ENCODE results near the gene PUS1. TPM values are rescaled to one million over a fixed set of nuclear protein-coding genes. Genes with fewer than 3 reads are reported as not detected.

Gene PUS1
- total RNA-seq, 2 donors from 2014 or later: 31.5 to 75.2 TPM

DNA sequence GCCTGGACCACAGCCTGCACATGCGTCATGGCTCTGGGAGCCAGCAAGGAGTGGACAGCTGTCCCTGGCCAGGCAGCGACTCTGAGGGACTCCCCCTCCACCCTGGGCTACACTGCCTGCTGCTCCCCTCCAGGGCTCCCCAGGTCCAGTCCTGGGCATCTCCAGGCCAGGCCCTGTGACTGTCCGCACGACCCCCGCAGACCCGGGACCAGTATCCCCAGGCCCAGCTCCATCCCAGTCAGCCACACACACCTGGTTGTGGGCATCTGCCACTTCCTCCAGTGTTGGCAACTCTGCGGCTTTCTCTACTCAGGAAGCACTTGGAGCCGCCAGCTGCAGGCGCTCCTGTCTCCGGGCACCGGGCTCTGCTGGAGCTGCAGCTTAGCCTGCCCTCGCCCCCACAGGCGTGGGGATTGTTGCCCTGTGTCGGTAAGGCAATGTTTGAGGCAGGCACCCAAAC, 32.2 kb upstream of the PUS1 start:
- no peaks in the 10 kb centered on the region for H3K27me3 Mint-ChIP-seq
- H3K27ac Mint-ChIP-seq: peak overlapping the region; percentile 43
- no peaks in the 10 kb centered on the region for H3K4me1 Mint-ChIP-seq
- no peaks in the 10 kb centered on the region for H3K9me3 Mint-ChIP-seq
- peak overlapping the region; percentile 78 for H3K4me3 Mint-ChIP-seq
- no peaks in the 10 kb centered on the region for H3K36me3 Mint-ChIP-seq (ENCODE audit: low read depth)
- ATAC-seq (replicated peaks): no peak

GRCh38 chr12:131897276-131897675, 31.8 kb upstream of the PUS1 start:
- Mint-ChIP-seq H3K36me3 (ENCODE audit: low read depth) (no peaks in the 10 kb centered on the region), H3K9me3 (no peaks in the 10 kb centered on the region), H3K4me1 (peaks cover 3% of the 10 kb centered on the region), H3K4me3 (peak overlapping the region; percentile 78), H3K27ac (peak overlapping the region; percentile 43), H3K27me3 (no peaks in the 10 kb centered on the region)
- ATAC-seq (replicated peaks): no peak

GRCh38 chr12:131897875-131898274, 31.2 kb upstream of the PUS1 start:
- no peaks in the 10 kb centered on the region for H3K27me3 Mint-ChIP-seq
- ATAC-seq (replicated peaks): no peak
- H3K36me3 Mint-ChIP-seq (ENCODE audit: low read depth): no peaks in the 10 kb centered on the region
- no peaks in the 10 kb centered on the region for H3K9me3 Mint-ChIP-seq
- H3K27ac Mint-ChIP-seq: no peak overlapping the region
- H3K4me1 Mint-ChIP-seq: peaks cover 4% of the 10 kb centered on the region
- H3K4me3 Mint-ChIP-seq: peak overlapping the region; percentile 13

GRCh38 chr12:131900397-131900796, 28.7 kb upstream of the PUS1 start:
- no peak for ATAC-seq (replicated peaks)
- Mint-ChIP-seq H3K4me1 (peaks cover 4% of the 10 kb centered on the region), H3K4me3 (no peak overlapping the region), H3K27ac (peak overlapping the region; percentile 5), H3K36me3 (ENCODE audit: low read depth) (no peaks in the 10 kb centered on the region), H3K9me3 (no peaks in the 10 kb centered on the region), H3K27me3 (no peaks in the 10 kb centered on the region)

- no peaks in the 10 kb centered on the region for H3K9me3 Mint-ChIP-seq
- H3K36me3 Mint-ChIP-seq (ENCODE audit: low read depth): no peaks in the 10 kb centered on the region
- peaks cover 4% of the 10 kb centered on the region for H3K4me1 Mint-ChIP-seq
- H3K27me3 Mint-ChIP-seq: no peaks in the 10 kb centered on the region
- no peak overlapping the region for H3K27ac Mint-ChIP-seq
- H3K4me3 Mint-ChIP-seq: no peak overlapping the region
- no peak for ATAC-seq (replicated peaks)
Observed at GRCh38 chr12:131901431-131902331, 27.4 kb upstream of the PUS1 start.

GRCh38 chr12:131902332-131903241, 26.5 kb upstream of the PUS1 start:
- peaks cover 4% of the 10 kb centered on the region for H3K4me1 Mint-ChIP-seq
- no peak overlapping the region for H3K4me3 Mint-ChIP-seq
- ATAC-seq (replicated peaks): no peak
- no peaks in the 10 kb centered on the region for H3K36me3 Mint-ChIP-seq (ENCODE audit: low read depth)
- no peaks in the 10 kb centered on the region for H3K9me3 Mint-ChIP-seq
- no peak overlapping the region for H3K27ac Mint-ChIP-seq
- no peaks in the 10 kb centered on the region for H3K27me3 Mint-ChIP-seq

DNA sequence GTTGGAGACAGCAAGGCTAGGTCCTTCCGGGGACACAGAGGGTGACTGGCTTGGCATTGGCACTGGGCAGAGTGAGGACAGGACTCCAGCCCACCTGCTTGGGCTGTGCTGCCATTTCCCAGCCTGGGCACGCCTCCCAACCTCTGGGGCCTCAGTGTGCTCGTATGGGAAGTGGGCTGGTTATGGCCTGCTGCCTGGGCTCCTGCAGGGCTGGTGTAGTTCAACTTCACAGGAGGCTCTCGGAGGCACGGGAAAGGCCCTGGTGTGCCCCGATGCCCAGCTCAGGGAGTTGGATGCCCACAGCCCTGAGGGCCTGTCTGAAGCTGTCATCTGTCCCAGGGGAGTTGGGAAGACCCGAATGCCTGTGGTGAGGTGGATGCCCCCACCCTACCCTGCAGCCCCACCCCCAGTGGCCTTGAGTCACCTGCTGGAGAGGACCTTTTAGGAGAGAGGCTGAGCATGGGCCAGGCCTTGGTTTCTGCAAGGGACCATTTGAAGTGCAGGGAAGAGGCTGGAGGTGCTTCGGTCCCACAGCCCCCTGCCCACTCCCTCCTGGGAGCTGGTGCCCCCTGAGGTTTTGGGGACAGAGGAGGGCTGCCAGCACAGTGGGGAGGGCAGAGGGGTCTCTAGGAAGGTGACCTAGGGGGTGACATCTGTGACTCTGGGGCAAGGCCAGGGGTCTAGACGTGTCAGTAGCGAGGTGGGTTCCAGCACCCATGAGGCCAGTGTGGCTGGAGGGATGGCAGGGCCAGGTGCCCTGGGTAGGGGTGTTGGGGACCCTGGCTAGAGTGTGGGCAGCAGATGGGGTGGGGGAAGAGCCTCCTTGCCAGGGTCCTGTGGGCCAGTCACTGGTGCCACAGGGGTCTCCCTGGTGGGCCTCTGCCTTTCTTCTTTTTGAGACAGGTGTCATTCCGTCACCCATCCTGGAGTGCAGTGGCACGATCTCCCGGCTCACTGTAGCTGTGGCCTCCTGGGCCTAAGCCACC, 25.5 kb upstream of the PUS1 start:
- Mint-ChIP-seq H3K4me3 (no peak overlapping the region), H3K27ac (peak overlapping the region; percentile 43), H3K9me3 (no peaks in the 10 kb centered on the region), H3K27me3 (no peaks in the 10 kb centered on the region), H3K36me3 (ENCODE audit: low read depth) (no peaks in the 10 kb centered on the region), H3K4me1 (peaks cover 4% of the 10 kb centered on the region)
- no peak for ATAC-seq (replicated peaks)

DNA sequence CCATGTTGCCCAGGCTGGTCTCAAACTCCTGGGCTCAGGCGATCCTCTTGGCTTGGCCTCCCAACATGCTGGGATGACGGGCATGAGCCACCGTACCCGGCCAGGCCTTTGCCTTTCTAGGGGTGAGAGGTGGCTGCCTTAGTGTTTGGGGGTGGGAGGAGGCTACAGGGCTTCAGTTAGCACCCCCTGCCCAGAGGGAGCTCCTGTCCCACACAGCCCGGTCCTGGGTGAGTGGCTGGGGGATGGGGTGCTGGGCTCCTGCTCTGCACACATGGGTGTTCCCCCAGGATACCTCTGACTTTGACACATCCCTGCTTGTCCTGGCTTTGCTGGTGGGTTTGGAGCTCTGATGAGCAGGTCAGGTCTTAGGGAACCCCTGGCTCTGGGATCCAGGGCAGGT, 24.7 kb upstream of the PUS1 start:
- ATAC-seq (replicated peaks): no peak
- no peaks in the 10 kb centered on the region for H3K9me3 Mint-ChIP-seq
- H3K27ac Mint-ChIP-seq: peak overlapping the region; percentile 43
- no peak overlapping the region for H3K4me3 Mint-ChIP-seq
- H3K27me3 Mint-ChIP-seq: no peaks in the 10 kb centered on the region
- H3K4me1 Mint-ChIP-seq: peaks cover 4% of the 10 kb centered on the region
- no peaks in the 10 kb centered on the region for H3K36me3 Mint-ChIP-seq (ENCODE audit: low read depth)

GRCh38 chr12:131905081-131905629, 23.9 kb upstream of the PUS1 start:
- H3K27me3 Mint-ChIP-seq: no peaks in the 10 kb centered on the region
- H3K9me3 Mint-ChIP-seq: no peaks in the 10 kb centered on the region
- H3K4me3 Mint-ChIP-seq: no peak overlapping the region
- no peaks in the 10 kb centered on the region for H3K36me3 Mint-ChIP-seq (ENCODE audit: low read depth)
- H3K27ac Mint-ChIP-seq: peak overlapping the region; percentile 61
- ATAC-seq (replicated peaks): no peak
- peaks cover 4% of the 10 kb centered on the region for H3K4me1 Mint-ChIP-seq

- Mint-ChIP-seq H3K9me3 (no peaks in the 10 kb centered on the region), H3K27me3 (no peaks in the 10 kb centered on the region), H3K4me3 (no peak overlapping the region), H3K36me3 (ENCODE audit: low read depth) (no peaks in the 10 kb centered on the region), H3K4me1 (peaks cover 4% of the 10 kb centered on the region), H3K27ac (peak overlapping the region; percentile 61)
- ATAC-seq (replicated peaks): no peak
Observed at GRCh38 chr12:131905630-131906091, 23.4 kb upstream of the PUS1 start.

DNA sequence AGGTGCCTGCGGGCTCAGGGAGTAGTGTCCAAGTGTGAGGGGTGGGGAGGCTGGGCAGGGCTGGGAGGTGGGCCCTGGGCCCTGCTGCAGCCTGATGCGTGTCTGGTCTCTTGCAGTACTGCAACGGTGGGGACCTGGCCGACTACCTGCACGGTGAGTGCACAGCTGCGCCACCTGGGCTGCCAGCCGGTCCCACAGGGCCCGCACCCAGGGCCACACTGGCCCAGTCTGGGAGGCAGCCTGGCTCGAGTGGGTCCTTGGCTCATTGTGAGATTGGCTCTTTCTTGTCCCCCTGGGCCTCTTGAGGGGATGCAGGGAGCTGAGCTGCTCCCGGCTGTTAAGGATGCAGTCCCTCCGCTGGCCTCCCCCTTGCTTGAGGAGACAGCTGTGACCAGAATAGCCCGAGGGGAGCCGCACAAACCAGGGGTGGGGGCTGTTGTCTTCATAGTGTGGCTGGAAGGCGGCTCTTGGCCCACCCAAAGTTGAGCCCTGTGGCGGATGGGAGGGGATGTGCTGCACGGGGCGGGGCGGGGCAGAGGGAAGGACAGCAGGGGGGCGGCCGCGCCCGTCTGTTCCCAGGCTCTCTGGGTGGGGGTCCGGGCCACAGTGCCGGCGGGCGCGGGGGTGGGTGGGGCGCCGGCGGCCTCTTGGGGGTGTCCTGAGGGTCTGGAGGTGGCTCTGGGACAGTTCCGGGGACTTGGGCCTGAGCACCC, 21.5 kb upstream of the PUS1 start:
- Mint-ChIP-seq H3K4me1 (no peaks in the 10 kb centered on the region), H3K4me3 (no peak overlapping the region), H3K36me3 (ENCODE audit: low read depth) (no peaks in the 10 kb centered on the region), H3K27me3 (no peaks in the 10 kb centered on the region), H3K27ac (no peak overlapping the region), H3K9me3 (no peaks in the 10 kb centered on the region)
- ATAC-seq (replicated peaks): no peak

DNA sequence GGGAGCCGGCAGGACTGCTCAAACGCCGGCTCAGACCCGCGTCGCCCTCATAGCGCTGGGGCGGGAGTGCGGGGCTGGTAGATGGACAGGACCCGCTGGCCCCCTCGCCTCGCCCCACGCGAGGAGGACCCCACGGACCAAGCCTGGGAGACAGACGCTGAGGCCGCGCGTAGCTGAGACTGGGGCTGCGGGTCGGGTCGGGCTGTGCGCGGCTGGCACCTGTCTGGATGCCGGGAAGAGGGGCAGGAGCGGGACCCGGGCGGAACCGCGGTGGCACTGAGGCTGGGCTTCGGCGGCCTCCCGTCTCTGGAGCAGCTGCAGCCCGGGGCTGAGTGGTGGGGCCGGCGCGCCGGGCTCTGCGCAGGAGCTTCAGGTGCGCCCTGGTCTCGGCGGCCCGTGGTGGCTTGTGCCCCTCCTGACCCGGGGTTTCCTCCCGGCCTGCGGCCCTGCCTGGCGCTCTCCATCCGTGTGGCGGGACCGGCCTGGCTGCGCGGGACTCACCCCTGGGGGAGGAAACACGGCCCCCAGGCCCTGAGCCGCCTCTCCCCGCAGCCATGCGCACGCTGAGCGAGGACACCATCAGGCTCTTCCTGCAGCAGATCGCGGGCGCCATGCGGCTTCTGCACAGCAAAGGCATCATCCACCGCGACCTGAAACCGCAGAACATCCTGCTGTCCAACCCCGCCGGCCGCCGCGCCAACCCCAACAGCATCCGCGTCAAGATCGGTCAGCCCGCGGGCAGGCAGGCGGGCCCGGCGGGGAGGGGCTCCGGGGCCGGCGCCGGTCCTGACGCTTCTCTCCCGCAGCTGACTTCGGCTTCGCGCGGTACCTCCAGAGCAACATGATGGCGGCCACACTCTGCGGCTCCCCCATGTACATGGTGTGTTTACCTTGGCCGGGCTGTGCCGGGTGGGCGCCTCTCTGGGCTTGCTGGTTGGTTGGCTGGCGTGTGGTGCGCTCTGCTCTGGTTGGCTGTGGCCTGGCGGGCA, 20.7 kb upstream of the PUS1 start:
- H3K9me3 Mint-ChIP-seq: no peaks in the 10 kb centered on the region
- no peak for ATAC-seq (replicated peaks)
- H3K27ac Mint-ChIP-seq: no peak overlapping the region
- H3K27me3 Mint-ChIP-seq: no peaks in the 10 kb centered on the region
- no peaks in the 10 kb centered on the region for H3K4me1 Mint-ChIP-seq
- no peak overlapping the region for H3K4me3 Mint-ChIP-seq
- no peaks in the 10 kb centered on the region for H3K36me3 Mint-ChIP-seq (ENCODE audit: low read depth)

Data from activated T-helper 17 cell treated with anti-CD3 and anti-CD28 coated beads, Interleukin-2, amount 50 U/mL, for 72 hours (primary cell).